Ammon's horn (tissue), 1 donor: Measurements from ENCODE around the gene ORC4.

Experiments
- DNase-seq: peaks from one replicate; pipeline ENCODE4 v3.0.0-alpha.2; 2016; ENCODE audit warnings: low spot score

Gene ORC4

DNA sequence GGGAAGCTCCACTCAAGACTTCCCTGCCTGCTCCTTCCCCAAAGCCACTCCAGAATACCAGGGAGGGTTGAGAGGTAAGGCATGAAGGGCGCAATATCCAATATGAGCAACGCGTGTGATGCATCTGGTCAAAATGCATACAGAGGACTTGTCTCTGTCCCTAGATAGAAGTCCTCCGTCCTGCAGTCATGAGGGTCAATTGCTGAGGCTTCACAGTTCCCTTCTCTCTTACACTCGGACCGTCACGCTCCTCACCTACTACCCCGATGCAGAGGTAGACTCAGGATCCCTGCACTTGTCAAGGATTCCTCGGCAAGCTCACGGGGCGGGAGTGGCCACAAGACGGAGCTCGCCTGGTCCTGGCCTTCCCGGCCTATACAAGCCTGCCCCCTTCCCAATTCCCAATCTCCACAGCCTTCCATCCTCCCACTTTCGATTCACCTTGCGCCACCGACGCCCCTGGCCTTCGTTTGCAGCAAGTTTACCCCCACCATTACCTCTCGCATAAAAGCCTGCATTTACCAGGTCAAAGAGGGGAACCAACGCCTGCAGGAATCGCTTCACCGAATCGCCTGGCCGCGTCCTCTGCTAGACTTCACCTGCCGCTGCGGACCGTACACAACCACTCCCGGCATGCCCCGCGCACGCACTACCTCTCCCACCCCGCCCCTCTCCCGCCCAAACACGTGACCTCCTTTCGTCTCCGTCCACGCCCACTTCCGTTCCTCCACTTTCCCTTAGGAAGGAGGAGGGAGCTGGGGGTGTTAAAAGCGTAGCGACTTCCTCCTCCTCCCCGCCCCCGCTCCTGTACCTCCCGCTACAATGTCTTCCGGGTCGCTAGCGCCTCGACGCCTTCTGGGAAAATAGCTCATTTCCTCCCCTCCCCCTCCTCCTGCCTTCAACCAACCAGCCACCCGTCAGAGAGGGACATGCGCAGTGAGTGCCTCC, at the start of gene ORC4:
TSS of gene ORC4 (minus strand) at position 627 of the 948 bp plus-strand sequence. CDS start 44,779 bp downstream, outside the sequence.
- peak; percentile 100 for DNase-seq

DNA sequence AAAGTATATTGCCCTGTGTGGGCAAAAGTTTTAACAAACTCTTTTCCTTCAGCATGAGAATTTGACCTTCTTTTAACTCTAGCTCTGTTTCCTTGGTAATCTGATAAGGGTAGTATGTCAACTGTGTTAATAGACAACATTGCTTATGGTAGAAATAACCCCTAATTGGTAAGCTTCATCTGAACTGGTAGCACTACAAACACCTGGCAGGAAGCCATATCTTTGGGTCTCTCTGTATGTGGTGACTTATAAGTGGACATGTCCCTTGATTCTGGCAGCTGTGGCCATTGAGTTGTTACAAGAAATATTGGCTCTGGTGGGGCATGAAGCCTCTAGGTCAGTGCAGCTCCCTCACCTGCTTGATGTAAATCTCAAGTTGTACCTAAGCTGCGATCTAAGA, 47.3 kb upstream of the ORC4 start:
- no peak for DNase-seq

DNA sequence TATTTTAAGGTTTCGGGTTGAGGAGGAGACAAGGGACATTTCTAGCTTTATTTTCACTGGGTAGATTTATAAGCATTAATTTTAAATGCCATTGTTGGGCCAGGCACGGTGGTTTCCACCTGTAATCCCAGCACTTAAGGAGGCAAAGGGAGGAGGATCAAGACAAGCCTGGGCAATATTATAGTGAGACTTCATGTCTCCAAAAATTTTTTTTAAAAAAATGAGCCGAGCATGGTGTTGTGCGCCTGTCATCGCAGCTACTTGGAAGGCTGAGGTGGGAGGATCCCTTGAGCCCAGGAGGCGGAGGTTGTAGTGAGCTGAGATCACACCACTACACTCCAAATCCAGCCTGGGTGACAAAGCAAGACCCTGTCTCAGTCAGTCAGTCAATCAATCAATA, 45.4 kb upstream of the ORC4 start:
- no peak for DNase-seq

DNA sequence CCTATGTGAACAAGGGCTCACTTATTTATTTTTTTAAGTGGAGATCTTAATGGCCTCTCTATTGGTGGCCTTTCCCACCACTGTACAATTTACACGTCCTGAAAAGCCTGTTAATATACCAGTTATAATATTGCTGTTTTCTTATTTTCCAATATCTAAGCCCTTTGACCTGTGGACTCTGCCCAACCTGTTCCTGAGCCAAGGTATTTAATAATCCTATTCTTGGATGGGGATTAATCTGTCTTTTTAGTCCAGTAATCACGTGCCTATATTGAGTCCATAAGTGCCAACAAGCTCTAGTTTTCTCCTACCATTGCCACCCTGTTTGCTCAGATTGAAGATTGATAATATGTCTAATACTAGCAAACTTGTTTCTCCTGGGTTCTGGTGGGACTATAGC, 43.1 kb upstream of the ORC4 start:
- DNase-seq, result no peak

DNA sequence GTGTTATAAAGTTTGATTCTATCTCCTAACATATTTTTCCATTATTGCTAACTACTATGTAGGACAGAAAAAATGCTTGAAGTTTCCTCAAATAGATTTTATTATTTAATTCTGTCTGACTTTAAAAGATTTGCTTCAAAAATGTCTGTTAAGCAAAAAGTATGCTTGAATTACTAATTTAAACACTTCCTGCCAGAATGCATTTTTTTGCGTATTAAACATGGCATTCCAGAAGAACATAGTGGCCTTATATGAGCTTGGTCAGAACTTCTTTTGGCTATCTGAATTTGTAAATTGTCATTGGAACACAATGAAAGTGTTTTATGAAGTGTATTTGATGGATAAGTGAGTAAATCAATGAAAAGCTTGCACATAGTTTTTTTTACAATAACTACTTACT, 38.1 kb upstream of the ORC4 start:
- no peak for DNase-seq

DNA sequence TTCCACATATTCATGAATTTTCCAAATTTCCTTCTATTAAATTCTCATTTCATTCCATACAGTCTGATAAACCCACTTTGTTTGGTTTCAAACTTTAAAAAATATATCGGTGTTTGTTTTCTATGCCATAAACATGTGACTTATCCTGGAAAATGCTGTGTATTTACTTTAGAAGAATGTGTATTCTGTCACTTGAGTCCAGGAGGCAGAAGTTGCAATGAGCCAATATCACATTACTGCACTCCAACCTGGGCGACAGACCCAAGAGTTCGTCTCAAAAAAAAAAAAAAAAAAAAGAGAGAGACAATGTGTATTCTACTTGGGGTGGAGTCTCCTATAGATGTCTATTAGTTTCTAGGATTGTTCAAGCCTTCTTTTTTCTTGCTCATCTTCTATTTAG, 32.1 kb upstream of the ORC4 start:
- DNase-seq, result no peak

DNA sequence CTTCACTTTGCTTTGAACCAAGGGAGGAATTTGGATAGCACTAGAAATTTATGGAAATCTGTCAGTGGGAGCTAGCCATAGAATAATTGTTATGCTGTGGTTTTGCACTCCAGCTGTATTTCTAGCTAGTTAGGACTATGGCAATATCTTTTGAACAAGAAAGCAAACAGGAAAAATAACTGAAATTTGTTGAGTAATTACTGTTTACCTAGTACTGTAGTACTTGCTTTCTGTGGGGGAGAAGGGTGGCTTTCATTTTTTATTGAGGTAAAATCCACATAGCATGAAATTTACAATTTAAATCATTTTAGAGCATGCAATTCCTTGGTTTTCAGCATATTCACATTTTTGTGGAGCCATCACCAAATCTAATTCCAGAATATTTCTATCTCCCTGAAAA, 28.7 kb upstream of the ORC4 start:
- DNase-seq, result no peak

GRCh38 chr2:148048475-148049221, 28.1 kb upstream of the ORC4 start:
- no peak for DNase-seq

GRCh38 chr2:148046802-148047201, 26.3 kb upstream of the ORC4 start:
- no peak for DNase-seq

DNA sequence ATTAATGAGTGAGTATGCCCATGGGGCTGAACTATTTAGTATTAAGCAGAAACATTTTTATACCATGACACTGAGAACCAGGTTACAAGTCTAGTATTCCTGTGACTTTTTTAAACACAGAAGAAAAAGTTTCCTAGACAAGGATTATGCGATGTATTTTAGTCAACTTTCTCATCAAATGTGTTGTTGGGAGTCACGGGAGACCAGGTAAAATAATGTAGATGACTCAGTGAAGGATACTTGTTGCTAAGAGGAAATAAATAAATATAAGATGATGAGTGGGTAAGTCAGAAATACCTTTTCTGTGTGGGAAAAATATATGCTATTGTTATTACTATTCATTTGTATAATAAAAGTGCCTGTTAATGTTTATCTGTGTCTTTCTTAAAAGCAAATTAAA, 23.8 kb upstream of the ORC4 start:
- DNase-seq, result no peak

- DNase-seq, result no peak
Observed at GRCh38 chr2:148042219-148042618, 21.7 kb upstream of the ORC4 start.

DNA sequence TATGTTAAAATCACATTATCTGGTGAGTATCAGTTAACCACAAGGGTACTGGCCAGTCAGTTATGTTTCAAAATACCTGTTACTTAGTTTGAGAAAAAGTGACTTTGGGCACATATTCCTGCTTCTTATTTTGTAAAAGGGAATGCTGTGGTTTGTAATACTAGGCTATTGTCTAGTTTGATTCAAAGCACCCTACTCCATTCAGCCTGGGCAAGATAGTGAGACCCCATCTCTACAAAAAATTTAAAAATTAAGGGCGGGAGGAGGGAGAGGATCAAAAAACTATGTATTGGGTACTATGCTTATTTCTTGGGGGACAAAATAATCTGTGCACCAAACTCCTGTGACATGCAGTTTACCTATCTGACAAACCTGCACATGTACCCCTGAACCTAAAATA, 19.2 kb upstream of the ORC4 start:
- DNase-seq, result no peak

GRCh38 chr2:148032215-148032614, 11.7 kb upstream of the ORC4 start:
- no peak for DNase-seq

DNA sequence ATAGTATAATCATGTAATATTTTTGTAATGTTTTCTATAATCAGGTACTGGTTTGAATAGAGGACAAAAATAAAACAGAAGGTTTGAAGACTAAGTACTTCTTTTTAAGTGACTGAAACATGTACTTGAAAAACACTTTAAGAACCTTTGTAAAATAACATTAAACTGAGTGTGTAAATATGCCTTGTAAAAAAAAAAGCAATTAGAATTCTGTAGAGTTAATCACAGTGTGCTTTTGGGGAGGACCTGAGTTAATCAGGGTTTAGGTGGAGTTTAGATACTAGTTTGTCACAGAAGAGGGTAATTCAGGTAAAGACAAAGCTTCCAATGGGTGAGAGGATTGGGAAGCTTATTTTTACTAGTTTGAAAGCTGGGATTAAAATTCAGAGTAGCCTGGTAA, 10.6 kb upstream of the ORC4 start:
- no peak for DNase-seq

GRCh38 chr2:148028781-148029180, 8.2 kb upstream of the ORC4 start:
- DNase-seq, result no peak

DNA sequence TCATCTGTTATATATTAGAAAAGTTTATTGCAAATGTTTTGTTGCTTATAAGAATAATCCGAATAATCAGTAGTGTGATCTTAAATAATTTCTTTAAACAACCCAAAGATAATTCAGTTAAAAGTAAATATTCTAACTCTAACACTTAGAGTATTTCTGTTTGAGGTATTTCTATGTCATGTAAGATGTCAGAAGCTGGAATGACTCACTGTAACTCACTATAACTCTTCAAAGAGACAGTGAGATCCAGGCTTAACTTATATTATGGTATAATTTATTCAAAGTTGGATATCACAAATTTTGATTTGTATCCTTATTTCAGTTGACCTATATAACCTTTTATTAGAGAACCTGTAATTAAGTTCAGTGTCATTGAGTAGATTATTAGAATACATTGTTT, 7.3 kb upstream of the ORC4 start:
- no peak for DNase-seq

DNA sequence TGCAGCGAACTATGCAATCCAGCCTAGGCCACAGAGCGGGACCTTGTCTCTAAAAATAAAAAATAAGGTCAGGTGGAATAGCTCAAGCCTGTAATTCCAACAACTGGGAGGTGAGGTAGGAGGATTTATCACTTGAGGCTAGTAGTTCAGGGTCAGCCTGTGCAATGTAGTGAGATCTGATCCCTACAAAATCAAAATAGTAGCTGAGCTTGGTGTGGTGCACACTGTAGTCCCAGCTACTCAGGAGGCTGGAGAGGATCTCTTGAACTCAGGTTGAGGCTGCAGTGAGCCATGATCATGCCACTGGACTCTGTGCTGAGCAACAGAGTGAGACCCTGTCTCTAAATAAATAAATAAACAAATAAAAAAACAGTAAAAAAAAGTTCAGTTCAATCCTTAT, 6.0 kb upstream of the ORC4 start:
- no peak for DNase-seq

DNA sequence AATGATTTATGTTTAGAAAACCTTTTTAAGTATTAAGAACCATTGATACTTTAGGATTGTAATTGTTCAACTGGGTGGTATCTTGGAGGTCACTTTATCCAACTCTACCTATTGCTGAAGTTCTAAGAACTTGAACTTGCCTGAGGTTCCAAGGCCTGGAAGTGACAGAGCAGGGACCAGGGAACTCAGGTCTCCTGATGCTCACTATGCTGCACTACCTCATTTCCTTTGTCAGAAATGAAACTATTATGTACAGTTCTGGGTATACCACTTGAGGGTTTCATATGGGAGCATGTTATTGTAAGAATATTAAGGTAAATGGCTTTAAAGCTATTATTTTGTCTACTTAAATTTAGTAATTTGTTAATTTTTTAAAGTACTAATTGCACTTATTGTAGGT, 3.3 kb upstream of the ORC4 start:
- DNase-seq, result no peak

DNA sequence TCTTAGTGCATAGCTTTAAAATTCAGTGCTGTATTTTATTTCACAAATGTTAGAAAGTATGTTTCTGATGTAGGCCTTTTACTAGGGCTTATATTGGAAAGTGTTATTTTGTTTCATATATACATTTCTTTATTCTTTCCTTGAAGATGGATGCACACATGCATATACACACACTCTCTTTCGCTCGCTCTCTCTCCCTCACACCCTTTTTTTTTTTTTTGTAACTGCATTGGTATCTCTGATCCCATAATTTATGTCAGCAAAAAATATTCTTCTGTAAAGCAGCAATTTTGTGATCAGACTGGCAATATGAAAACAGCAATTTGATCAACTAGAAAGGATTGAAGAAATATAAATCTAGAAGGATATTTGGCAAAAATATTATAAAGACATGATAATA, 2.3 kb upstream of the ORC4 start:
- DNase-seq, result no peak

DNA sequence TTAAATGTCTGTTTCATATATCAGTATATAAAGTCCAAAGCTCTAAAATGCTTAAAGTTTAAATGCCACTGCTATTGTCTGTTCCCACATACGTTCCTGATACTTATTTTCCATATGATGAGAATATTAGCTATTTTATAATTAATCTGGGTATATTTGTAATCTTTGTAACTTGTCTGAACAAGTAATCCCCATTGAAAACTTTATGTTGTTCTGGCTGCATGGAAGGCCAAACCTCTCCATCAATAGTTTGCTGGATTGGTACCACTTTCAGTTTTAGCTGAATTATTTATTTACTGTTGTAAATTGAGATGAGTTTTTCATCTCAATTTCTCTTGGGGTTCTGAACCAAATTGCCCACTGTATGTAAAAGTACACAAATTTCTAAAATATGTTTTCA, 1.8 kb upstream of the ORC4 start:
- no peak for DNase-seq

GRCh38 chr2:148021886-148022285, 1.3 kb upstream of the ORC4 start:
- no peak for DNase-seq

DNA sequence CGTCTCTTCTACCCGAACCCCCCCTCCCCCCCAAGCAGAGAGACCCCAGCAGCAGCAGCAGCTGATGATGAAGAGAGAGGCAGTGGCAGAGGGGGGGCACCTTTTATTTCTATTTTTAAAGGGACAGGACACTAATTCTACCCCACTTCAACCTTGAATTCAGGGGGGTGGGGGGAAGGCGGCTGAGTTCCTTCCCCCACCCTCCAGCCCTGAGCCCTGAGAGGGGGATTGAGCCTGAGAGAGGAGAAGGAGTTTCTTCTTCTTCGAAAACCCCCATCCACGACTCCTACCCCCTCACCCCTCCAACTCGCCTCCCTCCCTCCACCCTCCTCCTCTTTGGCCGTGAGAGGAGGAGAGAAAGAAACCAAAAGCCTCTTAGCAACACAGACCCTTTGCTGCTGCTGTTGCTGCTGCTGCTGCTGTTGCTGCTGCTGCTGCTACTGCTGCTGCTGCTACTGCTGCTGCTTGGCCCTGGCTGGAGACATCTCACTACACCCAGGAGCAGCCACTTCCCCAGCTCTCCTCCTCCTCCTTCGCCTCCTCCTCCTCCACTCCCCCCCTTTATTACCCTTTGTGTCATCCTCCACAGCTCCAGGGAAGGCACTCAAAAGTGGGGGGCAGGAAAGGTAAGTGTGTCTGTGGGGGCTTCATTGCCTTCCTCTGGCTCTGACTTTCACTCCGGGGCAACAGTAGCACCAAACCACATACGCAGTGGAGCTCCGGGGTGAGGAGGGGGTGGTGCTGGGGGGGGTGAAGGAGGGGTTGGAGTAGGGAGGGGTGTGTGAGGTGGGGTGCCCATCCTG, 723 bp upstream of the ORC4 start, which contains the start of gene MBD5:
TSS of gene MBD5 (plus strand) at position 33 of the 803 bp plus-strand sequence.
- peak; percentile 62 for DNase-seq
